A172 (cell line): ENCODE data around the gene XYLB. TPM values are rescaled to one million over a fixed set of nuclear protein-coding genes. Genes with fewer than 3 reads are reported as not detected.
"Not testable (repeated sequence)": the region's sequence is repeated elsewhere in the genome, so short reads cannot be mapped to it uniquely, and the experiment has no call there.

Experiments used
- DNase-seq: peaks from one replicate; pipeline ENCODE4 v3.0.0-alpha.2; 2015; ENCODE audit warnings: low spot score
- total RNA-seq: library from RNA; depleted of rRNA; stranded (reverse); fragments of >200 nt; shearing (Covaris generic); gene quantifications from 2 replicates; pipeline ENCODE4 v1.2.3, GENCODE V29; 2014; rRNA removed

Gene XYLB
- total RNA-seq = 2.7 TPM in 2 replicates

- peak; percentile 61 for DNase-seq
Measured at GRCh38 chr3:38346587-38347410, at the start of gene XYLB. Gene XYLB (plus strand): TSS chr3:38346785. CDS start chr3:38346869, 84 bp downstream.

DNA sequence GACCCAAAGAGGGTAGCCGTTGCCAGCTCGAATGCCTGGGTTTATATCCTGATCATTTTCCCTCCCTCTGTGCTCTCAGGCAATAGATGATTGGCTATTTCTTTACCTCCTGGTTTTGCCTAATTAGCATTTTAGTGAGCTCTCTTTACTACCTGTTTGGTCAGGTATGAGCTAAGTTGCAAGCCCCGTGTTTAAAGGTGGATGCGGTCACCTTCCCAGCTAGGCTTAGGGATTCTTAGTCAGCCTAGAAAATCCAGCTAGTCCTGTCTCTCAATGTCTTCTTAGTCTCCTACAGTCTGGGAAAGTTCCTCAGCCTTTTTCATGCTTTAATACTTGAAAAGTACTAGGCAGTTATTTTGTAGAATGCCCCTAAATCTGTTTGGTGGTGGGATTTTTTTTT lies 49.5 kb upstream of the XYLB start:
- DNase-seq = not testable (repeated sequence)

GRCh38 chr3:38297537-38297936 lies 49.0 kb upstream of the XYLB start:
- DNase-seq = no peak

DNA sequence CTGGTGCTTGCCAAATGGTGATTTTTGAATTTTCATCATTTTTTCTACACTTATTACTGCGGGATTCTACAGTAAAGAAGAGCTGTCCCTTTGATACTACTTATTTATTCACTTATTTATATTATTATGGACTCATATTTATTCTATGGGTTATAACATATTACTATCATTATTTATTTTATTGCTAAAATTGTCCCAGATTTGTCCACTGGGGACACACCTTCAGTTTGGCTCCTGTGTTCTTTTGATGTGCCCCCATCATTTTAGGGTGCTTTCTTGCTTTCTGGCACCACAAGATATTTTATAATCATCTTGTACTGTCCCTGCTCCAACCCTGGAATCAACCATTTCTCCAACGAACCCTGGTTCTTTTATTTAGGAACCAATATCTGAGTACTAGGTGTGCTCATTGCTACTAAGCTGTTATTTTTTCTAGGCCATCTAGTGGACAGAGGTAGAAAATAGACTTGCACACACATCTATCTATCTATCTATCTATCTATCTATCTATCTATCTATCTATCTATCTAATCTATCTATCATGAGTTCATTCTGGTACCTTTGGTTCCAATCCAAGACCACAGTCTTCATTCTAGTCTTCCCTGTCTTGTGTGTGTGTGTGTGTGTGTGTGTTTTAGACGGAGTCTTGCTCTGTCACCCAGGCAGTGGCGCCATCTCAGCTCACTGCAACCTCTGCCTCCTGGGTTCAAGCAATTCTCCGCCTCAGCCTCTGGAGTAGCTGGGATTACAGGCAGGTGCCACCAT lies 48.5 kb upstream of the XYLB start:
- DNase-seq = no peak

DNA sequence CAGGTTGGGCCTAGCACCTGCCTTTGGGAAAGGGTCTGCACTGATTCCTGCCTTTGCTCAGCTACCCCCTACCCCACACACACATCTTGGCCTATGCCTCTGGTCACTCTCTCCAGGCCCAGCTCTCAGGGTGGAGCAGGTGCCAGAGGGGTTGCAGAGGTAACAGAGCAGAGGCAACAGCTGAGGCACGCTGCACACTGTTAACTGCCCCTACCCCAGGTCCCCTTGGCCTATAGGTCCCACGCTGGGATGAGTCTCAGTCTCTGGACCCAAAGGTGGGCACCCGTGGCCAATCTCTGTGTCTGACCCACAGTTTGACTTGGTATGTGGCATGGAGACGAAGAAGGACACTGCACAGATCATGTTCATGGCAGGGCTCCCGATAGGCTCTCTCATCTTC lies 39.6 kb upstream of the XYLB start:
- DNase-seq = no peak

GRCh38 chr3:38307599-38307998 lies 39.0 kb upstream of the XYLB start:
- DNase-seq = no peak

DNA sequence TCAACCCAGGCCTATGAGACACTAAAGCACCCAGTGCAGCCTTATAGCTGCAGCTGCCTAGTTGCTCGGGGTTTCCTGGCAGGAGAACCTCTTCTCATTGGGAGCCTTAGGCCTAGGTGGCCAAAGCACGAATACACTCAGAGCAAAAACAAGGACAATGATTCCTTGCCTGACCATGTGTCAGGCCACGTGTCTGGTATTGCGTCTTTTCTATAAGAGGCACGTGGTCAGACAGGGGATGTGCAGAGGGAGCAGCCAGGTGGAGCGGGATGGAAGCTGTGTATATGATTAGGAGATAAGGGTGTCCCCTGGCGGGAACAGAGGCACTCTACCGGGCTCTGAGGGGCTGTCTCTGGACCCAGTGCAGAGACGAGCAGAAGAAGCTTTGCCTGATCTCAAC lies 38.1 kb upstream of the XYLB start:
- no peak for DNase-seq

GRCh38 chr3:38311476-38311875 lies 35.1 kb upstream of the XYLB start:
- DNase-seq = no peak

DNA sequence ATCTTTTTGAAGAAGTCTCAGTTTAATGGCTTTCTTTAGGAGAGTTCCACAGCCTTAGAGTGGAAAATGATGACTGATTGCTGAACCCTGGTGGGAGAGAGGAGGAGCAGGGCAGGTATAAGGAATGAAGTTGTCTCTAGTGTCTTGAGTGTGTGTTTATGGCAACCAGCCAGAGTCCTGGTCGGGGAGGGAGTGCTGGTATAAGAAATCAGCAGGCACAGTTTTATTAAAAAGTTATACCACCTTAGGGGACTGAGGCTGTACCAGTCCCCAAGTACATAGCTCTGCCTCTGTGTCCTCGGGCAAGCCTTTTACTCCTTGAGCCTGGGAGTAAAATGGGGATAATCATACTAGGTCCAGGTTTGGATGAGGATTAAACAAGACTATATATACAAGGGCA lies 34.6 kb upstream of the XYLB start:
- no peak for DNase-seq

- no peak for DNase-seq
Measured at GRCh38 chr3:38312356-38312755, 34.2 kb upstream of the XYLB start.

DNA sequence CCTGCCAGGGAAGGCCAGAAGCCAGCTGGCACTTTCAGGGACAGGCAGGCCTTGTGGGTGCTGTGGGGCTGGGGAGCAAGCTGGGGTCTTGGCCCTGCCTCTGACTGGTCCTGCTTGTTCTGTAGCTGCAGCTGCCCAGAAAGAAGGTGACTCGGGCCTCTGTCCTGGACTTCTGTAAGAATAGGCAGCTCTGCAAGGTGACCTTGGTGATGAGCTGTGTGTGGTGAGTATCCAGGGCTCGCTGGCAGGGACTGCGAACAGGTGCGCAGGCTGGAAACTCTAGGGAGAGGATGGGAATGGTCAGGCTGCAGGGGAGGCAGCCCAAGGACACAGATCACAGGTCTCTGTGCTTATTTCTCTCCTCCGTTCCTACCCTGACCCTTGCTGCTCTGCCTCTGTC lies 33.3 kb upstream of the XYLB start:
- DNase-seq = no peak

DNA sequence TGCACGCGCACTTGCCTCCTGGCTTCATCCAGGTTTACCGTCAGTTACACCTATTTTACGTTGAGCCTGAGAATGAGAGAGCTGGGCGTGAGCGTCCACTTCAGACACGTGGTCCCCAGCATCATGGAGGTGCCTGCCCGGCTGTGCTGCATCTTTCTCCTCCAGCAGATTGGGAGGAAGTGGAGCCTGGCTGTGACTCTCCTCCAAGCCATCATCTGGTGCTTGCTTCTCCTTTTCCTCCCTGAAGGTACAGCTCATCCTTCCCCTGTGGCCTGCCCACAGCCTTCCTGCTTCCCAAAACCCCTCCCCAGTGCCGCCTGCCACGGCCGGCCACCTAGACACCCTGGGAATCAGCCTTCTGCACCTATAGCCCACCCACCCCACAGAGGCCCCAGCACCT lies 32.9 kb upstream of the XYLB start:
- DNase-seq = no peak

DNA sequence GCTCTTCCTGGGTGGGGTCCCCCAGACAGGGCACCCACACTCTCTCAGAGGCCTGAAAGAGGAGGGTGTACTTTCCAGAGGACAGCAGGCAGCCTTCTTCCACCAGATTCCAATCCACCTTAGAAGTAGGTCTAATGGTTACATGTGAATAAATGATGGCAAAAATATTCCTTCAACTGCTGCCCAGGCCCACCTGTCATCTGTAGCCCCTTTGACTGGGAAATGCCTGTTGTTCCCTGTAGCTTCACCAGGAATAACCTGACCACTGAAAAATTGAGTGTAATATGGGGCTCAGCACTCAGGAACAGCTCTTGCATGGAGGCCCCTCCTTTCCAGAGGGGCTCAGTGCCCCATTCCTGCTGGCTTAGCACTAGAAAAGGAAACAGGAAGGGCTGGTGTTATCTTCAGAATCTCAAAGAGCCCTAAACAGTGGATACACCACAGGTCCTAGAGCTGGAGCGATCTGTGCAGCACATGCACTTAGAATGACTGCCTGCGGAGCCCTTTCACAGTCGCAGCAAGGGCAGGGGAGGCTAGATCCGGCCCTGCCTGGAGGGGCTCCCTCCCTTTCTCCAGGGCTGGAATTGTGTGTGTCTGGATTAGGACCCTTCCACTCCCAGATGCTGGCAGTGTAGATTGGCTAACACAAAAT lies 32.3 kb upstream of the XYLB start:
- no peak for DNase-seq

DNA sequence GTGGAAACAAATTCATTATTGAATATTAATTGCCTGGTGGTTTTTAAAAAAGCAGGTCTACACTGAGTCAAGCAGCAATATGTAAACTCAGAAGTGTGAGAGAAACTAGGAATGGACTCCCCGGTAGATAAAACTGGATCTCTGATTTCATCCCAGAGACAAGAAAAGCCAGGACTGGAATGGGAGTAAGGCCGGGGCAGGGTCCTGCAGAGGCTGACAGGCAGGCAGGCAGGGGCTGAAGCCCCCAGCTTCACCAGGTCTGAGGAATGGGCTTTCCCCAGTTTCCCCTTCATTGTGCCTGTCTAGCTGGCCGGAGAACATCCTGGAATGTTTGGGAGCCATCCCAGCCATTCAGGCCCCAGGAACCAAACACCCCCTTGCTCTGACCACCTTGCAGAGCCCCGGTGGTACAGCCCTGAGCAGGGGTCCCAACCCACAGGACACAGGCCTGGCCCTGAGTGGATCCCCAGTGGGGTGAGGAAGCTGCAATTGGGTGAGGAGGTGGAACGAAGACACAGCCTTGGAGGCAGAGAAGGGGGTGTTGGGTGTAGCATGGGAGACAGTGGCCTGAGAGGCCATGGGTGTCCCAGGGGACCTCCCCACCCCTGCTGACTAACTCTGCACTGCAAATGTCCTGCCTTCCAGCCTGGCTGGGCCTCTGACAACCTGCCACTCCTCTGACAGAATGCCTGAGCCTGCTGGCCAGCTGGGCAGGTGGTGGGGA lies 31.7 kb upstream of the XYLB start:
- DNase-seq = no peak

GRCh38 chr3:38315488-38316230 lies 30.9 kb upstream of the XYLB start:
- DNase-seq = no peak

- no peak for DNase-seq
Measured at GRCh38 chr3:38316356-38317191, 30.0 kb upstream of the XYLB start.

DNA sequence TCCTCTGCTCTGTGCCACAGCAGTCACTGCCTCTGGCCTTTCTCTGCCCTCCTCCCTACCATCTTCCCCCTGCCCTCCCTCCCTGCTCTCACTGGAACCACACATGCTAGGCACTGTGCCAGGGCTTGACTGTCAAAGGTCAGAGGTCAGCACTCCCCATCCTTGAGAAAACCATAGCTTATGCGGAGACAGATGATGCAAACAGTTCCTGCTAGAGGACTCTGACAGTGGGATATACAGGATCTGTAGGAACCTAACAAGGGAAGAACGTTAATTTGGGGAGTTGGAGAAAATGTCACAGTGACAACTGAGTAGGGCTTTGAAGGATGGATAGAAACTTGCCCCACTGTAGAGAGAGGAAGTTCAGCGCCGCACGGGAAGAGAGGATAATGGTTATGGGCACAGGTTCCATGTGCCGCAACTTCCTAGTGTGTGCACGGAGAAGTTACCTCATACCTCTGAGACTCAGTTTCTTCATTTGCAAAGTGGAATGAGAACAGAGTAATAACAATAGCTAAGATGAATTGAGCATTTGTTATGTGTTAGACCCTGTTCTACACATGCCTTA lies 29.3 kb upstream of the XYLB start:
- no peak for DNase-seq

DNA sequence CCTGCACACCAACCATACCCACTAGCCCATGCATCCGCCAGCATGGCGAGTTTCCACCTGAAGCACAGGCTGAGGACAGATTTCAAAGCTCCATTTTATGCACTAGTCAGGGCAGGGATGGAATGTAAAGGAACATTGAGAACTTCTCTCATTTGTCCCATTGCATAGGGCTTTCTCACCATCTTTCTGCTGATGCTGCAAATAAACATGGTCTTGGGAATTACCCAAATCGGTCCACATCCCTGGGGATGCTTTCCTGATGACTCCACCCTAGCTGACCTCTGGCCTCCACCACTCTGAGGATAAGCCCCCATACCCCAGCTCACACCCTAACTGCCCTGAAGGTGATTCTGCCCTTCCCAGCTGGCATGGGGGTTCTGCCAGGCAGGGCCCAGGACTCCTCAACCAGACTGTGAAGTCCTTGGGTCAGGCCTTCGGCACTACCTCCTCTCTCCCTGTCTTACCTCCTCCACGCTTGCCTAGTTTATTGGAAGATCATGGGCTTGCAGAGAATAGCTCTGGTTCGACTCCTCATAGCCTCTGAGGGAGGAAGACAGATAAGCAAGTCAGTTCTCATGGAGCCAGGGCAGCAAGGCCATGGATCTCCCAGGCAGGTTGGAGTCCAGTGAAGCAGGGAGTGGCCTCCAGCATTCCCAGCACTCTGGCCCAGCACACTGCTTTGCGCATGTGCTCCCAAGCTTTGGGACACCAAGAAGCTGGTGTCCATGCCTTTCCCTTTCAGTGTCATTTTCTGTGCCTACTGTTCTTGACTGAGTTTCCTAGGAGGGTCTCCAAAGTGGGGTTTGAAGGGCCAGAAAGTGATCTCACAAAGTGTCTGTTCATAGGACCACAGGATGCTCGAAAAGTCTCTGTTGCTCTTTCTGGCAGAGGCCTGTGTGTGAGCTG lies 27.6 kb upstream of the XYLB start:
- DNase-seq = no peak

DNA sequence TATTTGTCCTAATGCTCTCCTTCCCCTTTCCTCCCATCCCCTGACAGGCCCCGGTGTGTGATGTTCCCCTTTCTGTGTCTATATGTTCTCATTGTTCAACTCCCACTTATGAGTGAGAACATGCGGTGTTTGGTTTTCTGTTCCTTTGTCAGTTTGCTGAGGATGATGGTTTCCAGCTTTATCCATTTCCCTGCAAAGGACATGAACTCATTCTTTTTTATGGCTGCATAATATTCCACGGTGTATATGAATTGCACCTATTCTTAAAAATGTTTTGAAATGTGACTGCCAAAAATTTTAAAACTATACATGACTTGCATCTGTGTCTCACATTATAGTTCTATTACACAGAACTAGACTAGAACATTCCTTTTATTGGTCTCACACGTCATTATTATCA lies 25.9 kb upstream of the XYLB start:
- DNase-seq = not testable (repeated sequence)
